GM19452 (cell line): ENCODE data around the gene ASIC4.

Experiments used
- ATAC-seq: cut with Tn5 transposase; IDR thresholded peaks from one replicate; pipeline ENCODE4 v1.9.1; 2021; ENCODE audit not compliant: unreplicated experiment

Gene ASIC4

GRCh38 chr2:219566640-219567039 is 52.4 kb downstream of the ASIC4 start:
- ATAC-seq = no peak

GRCh38 chr2:219567131-219567530 is 52.8 kb downstream of the ASIC4 start:
- ATAC-seq = no peak

GRCh38 chr2:219567791-219568361 is 53.6 kb downstream of the ASIC4 start:
- ATAC-seq = no peak

DNA sequence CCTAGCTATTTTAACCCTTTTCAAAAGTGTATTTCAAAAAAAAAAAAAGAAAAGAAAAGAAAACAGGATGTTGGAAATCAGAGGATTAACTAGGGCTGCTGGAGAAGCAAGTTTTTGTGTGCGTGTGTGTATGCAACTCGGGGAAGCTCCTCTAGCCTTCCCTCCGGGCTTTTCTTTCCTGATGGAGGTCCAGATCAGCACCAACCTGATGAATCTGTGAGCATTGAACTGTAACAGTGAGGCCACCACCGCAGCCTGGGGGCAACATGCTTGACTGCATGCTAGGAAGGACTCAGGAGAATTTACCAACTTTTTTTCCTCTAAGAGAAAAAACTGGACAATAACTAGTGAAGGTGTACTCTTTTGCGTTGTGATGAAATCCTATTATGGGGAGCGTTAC is 54.8 kb downstream of the ASIC4 start:
- no peak for ATAC-seq

- no peak for ATAC-seq
Measured at GRCh38 chr2:219569635-219570034, 55.4 kb downstream of the ASIC4 start.

DNA sequence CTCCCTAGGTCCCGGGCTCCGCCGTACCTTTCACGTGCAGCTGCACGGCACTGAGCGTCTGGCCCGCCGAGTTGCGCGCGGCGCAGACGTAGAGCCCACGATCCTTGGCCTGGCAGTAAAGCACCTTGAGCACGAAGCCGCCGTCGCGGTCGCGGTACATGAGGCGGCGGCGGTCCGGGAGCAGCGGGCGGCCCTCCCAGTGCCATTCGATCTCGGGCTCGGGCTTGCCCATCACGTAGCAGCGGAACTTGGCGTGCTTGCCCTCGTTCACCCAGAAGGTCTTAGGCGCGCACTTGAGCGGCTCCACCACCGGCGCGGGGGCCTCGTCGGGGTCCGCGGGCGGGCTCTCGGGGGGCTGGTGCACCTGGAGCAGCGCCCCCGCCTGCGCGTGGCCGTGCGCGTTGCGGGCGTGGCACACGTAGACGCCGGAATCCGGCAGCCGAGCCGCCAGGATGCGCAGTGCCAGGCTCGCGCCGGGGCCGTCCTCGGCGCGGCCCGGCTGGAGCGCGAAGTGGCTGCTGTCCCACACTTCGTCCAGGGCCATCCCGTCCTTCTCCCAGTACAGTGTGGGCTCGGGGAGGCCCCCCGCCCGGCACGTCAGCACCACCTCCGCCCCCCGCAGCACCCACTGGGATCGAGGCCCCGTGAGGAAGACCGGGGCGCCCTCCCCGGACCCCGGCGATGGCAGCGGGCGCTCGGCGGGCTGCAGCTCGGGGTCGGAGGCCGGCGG is 56.1 kb downstream of the ASIC4 start:
- no peak for ATAC-seq

DNA sequence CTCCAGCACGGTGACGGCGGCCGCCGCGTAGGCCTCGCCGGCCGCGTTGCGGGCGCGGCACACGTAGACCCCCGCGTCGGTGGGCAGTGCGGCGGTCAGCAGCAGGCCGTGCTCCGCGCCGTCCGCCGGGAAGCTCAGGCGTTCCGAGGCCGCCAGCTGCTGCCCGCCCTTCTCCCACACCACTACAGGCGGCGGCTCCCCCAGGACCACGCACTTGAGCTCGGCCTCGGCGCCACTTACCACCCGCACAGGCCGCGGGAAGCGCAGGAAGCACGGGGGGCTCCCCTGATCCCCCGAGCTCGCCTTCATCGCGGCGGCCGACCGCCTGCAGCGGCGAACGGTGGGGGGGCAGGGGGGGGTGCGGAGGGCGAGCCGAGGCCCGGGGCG is 56.6 kb downstream of the ASIC4 start:
- ATAC-seq = no peak

DNA sequence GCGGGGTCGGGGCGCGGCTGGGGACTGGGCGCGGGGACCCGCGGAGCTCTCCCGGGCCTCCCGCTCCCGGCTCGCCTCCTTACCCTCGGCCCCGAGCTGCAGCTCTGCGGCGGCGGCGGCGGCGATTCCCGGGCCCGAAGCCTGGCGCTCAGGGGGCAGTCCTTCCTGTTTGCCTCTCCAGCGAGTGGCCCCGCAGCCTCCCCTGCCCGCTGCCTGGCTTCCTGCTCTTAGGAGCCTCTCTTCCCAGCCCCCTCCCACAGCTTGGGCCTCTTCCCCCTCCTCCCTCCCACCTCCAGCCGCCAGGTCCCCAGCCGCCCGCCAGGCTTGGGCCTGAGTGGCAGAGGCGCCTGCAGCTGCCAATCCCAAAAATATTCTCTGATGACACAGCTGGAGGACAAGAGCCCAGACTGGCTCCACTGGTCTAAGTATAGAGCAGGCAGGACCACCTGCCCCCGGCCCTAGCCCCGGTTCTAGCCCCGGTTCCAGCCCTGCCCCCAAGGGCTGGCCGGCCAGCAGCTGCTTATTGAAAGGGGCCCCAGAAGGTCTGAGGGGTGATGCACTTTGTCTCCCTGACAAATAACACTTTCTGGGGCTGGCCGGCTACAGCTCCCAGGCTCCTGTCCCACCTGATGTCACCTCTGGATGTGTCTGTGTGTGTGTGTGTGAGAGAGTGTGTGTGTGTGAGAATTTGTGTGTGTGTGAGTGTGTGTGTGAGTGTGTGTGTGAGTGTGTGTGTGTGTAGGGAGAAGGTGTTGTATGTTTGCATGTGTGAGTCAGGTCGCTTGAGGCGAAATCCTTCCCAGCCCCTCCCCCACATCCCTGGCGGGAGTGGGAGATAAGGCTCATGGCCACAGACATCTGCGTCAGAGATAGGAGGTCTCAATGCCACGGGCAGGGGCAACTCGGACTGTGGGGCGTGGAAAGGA is 57.3 kb downstream of the ASIC4 start, which contains the start of gene OBSL1:
Gene OBSL1, minus strand, starts transcription at position 229 of the 926 bp plus-strand sequence. CDS start 307 bp downstream, outside the sequence.
- ATAC-seq = no peak

DNA sequence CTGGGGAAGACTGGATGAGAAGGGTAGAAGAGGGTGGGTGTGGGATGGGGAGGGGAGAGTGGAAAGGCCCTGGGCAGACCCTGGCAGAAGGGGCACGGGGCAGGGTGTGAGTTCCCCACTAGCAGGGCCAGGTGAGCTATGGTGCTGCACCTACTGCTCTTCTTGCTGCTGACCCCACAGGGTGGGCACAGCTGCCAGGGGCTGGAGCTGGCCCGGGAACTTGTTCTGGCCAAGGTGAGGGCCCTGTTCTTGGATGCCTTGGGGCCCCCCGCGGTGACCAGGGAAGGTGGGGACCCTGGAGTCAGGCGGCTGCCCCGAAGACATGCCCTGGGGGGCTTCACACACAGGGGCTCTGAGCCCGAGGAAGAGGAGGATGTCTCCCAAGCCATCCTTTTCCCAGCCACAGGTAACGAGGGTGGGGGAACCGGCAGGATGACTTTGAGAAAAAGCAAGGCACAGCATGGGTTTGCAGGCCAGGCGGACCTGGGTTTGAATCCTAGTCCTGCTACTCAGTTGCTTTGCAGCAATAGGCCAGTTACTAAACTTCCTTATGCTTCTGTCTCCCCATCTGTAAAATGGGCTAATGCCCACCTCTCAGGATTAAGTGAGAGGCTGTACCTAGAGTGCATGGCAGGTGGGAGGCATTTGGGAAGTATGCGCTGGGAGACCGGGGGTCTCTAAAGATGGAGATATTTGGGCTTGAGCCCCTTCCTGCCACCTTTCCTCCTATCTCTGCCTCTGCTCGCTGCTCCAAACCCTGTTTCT is 58.1 kb downstream of the ASIC4 start, which contains the start of gene INHA:
Gene INHA, plus strand, starts transcription at position 74 of the 765 bp plus-strand sequence. Its CDS starts 65 bp downstream, at position 139.
- ATAC-seq = no peak

- no peak for ATAC-seq
Measured at GRCh38 chr2:219573166-219573565, 58.9 kb downstream of the ASIC4 start.

DNA sequence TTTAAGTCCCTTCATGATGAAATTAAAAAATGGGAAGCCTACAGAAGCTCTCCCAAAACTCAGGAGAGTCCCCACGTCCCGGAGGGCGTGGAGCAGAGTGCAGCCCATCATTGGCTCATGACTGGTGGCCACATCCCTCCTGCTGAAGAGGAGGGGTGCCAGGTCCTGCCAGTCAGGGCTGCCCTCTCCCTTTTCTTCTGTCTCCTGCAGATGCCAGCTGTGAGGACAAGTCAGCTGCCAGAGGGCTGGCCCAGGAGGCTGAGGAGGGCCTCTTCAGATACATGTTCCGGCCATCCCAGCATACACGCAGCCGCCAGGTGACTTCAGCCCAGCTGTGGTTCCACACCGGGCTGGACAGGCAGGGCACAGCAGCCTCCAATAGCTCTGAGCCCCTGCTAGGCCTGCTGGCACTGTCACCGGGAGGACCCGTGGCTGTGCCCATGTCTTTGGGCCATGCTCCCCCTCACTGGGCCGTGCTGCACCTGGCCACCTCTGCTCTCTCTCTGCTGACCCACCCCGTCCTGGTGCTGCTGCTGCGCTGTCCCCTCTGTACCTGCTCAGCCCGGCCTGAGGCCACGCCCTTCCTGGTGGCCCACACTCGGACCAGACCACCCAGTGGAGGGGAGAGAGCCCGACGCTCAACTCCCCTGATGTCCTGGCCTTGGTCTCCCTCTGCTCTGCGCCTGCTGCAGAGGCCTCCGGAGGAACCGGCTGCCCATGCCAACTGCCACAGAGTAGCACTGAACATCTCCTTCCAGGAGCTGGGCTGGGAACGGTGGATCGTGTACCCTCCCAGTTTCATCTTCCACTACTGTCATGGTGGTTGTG is 60.4 kb downstream of the ASIC4 start:
- ATAC-seq = no peak

DNA sequence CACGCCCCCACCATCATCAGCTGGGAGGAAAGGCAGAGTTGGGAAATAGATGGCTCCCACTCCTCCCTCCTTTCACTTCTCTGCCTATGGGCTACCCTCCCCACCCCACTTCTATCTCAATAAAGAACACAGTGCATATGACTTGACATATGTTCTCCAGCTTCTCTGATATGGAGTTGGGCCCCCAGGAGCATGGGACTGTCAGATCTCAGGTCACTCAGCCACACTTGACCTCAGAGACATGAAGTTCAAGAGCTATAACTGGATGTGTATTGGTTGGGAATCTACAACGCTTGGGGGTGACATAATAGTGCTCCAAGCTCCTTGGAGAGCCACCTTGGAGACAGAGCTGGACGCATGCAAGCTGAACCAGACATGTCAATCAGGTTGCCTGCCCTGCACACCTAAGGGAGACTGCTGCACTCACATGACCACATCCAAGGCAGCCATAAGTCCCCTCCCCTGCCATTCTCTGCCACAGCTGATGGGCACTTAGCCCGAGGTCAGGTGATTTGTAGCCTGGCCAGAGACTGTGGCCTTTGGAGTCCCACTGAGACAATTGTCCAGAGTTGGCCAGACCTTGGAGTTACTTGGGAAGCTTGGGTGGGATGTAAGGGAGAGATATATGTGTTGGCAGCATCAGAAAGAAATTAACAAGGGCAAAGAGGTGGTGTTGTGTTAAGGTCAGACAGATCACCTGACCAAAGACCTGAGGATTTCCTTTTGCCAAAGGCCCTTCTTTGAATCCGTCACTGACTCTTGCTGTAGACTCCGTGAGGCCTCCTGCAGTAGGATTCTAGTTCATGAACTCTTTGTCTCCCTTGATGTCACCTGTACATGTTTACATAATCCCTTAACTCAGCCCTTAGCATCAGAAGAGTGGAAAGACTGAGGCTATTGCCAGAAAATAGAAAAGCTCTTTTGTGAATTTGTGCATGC is 61.6 kb downstream of the ASIC4 start:
- no peak for ATAC-seq

GRCh38 chr2:219576505-219577388 is 62.5 kb downstream of the ASIC4 start:
- ATAC-seq = no peak

DNA sequence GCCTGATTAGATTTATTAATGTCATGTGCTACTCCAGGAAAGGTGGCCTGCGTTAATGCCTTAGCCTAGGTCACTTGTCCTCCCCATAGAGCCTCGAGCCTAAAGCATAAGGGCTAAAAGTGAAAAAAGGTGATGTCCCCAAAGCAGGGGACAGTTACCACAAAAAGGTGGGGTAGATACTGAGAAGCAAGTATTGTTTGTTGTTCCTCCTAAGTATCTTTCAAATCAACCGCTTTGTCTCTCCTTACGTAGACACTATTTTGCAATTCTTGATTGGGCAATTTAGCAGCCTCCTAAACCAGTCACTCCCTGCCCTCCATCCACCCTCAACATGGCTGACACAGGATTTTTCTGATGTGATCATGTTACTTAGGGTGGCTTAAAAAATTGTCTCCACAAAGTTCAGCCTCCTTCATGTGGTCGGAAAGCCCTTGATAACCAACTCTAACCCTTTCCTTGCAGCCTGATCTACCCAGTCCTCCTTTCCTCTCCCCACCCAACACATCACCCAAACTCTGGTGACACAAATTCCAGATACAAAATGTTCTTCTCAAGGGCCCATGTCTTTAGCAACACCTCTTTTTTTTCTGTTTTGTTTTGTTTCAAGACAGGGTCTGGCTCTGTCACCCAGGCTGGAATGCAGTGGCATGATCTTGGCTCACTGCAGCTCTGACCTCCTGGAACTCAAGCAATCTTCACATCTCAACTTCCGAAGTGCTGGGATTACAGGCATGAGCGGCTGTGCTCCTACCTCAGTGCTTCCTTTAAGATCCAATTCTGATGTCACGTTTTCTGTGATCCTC is 64.7 kb downstream of the ASIC4 start:
- ATAC-seq = no peak

GRCh38 chr2:219581346-219581745 is 67.1 kb downstream of the ASIC4 start:
- ATAC-seq = no peak
